Measurements from ENCODE around the gene CST9L. TPM values are rescaled to one million over a fixed set of nuclear protein-coding genes. Genes with fewer than 3 reads are reported as not detected.
"Not testable (repeated sequence)": the region's sequence is repeated elsewhere in the genome, so short reads cannot be mapped to it uniquely, and the experiment has no call there.

Gene CST9L
- total RNA-seq, 1 donor from 2014 or later = not detected

- Mint-ChIP-seq H3K27ac (no peak overlapping the region), H3K4me1 (no peaks in the 10 kb centered on the region), H3K4me3 (no peak overlapping the region), H3K36me3 (no peaks in the 10 kb centered on the region), H3K27me3 (ENCODE audit: low read depth) (peaks cover 11% of the 10 kb centered on the region), H3K9me3 (peaks cover 2% of the 10 kb centered on the region)
- DNase-seq (ENCODE audit: low spot score in 2 of 2, unreplicated experiment in 2 of 2) = no peak
- TF ChIP-seq CTCF (IDR thresholded peaks at IDR 0.05; ENCODE audit: unreplicated experiment) = no peak
Measured at GRCh38 chr20:23585808-23586734, 17.8 kb upstream of the CST9L start.

GRCh38 chr20:23585449-23585807 is 17.1 kb upstream of the CST9L start:
- H3K36me3 Mint-ChIP-seq = no peaks in the 10 kb centered on the region
- H3K4me1 Mint-ChIP-seq = no peaks in the 10 kb centered on the region
- no peak overlapping the region for H3K27ac Mint-ChIP-seq
- H3K4me3 Mint-ChIP-seq = no peak overlapping the region
- no peak for DNase-seq (ENCODE audit: low spot score in 2 of 2, unreplicated experiment in 2 of 2)
- peaks cover 11% of the 10 kb centered on the region for H3K27me3 Mint-ChIP-seq (ENCODE audit: low read depth)
- peaks cover 7% of the 10 kb centered on the region for H3K9me3 Mint-ChIP-seq
- TF ChIP-seq CTCF (IDR thresholded peaks at IDR 0.05; ENCODE audit: unreplicated experiment) = no peak

GRCh38 chr20:23584434-23585199 is 16.3 kb upstream of the CST9L start:
- no peak for DNase-seq (ENCODE audit: low spot score in 2 of 2, unreplicated experiment in 2 of 2)
- H3K27ac Mint-ChIP-seq = no peak overlapping the region
- H3K4me3 Mint-ChIP-seq = no peak overlapping the region
- H3K27me3 Mint-ChIP-seq (ENCODE audit: low read depth) = peaks cover 12% of the 10 kb centered on the region
- H3K36me3 Mint-ChIP-seq = no peaks in the 10 kb centered on the region
- no peak for TF ChIP-seq CTCF (IDR thresholded peaks at IDR 0.05; ENCODE audit: unreplicated experiment)
- H3K9me3 Mint-ChIP-seq = peaks cover 8% of the 10 kb centered on the region
- H3K4me1 Mint-ChIP-seq = no peaks in the 10 kb centered on the region

- peaks cover 12% of the 10 kb centered on the region for H3K27me3 Mint-ChIP-seq (ENCODE audit: low read depth)
- H3K9me3 Mint-ChIP-seq = peaks cover 8% of the 10 kb centered on the region
- no peak overlapping the region for H3K4me3 Mint-ChIP-seq
- H3K36me3 Mint-ChIP-seq = no peaks in the 10 kb centered on the region
- H3K27ac Mint-ChIP-seq = no peak overlapping the region
- DNase-seq (ENCODE audit: low spot score in 2 of 2, unreplicated experiment in 2 of 2) = no peak
- no peak for TF ChIP-seq CTCF (IDR thresholded peaks at IDR 0.05; ENCODE audit: unreplicated experiment)
- no peaks in the 10 kb centered on the region for H3K4me1 Mint-ChIP-seq
Measured at GRCh38 chr20:23583526-23583925, 15.2 kb upstream of the CST9L start.

- H3K27ac Mint-ChIP-seq = no peak overlapping the region
- DNase-seq (ENCODE audit: low spot score in 2 of 2, unreplicated experiment in 2 of 2) = no peak
- H3K27me3 Mint-ChIP-seq (ENCODE audit: low read depth) = peaks cover 12% of the 10 kb centered on the region
- peaks cover 8% of the 10 kb centered on the region for H3K9me3 Mint-ChIP-seq
- no peaks in the 10 kb centered on the region for H3K36me3 Mint-ChIP-seq
- H3K4me3 Mint-ChIP-seq = no peak overlapping the region
- no peak for TF ChIP-seq CTCF (IDR thresholded peaks at IDR 0.05; ENCODE audit: unreplicated experiment)
- H3K4me1 Mint-ChIP-seq = no peaks in the 10 kb centered on the region
Measured at GRCh38 chr20:23582293-23582692, 14.0 kb upstream of the CST9L start.

- peaks cover 12% of the 10 kb centered on the region for H3K27me3 Mint-ChIP-seq (ENCODE audit: low read depth)
- H3K4me1 Mint-ChIP-seq; H3K36me3 Mint-ChIP-seq; H3K4me3 Mint-ChIP-seq; DNase-seq (ENCODE audit: low spot score in 2 of 2, unreplicated experiment in 2 of 2); H3K9me3 Mint-ChIP-seq; H3K27ac Mint-ChIP-seq: not testable (repeated sequence)
Measured at GRCh38 chr20:23581833-23582232, 13.5 kb upstream of the CST9L start.

All from mesothelial cell of epicardium (in vitro differentiated cells).